NCI-H1048 (cell line): Measurements from ENCODE around the gene FOXN3.

ENCODE experiments used
- DNase-seq: peaks from one replicate; lab custom pipeline; 2025; lab: John Stamatoyannopoulos, UW

The FOXN3 gene

GRCh38 chr14:89197623-89198022 is 219.4 kb downstream of the FOXN3 start:
- no peak for DNase-seq

GRCh38 chr14:89196545-89196944 is 220.5 kb downstream of the FOXN3 start:
- DNase-seq: no peak

- no peak for DNase-seq
Observed at GRCh38 chr14:89194376-89194775, 222.7 kb downstream of the FOXN3 start.

GRCh38 chr14:89190765-89191513 is 226.1 kb downstream of the FOXN3 start:
- no peak for DNase-seq

GRCh38 chr14:89188492-89188891 is 228.5 kb downstream of the FOXN3 start:
- DNase-seq: no peak

- no peak for DNase-seq
Observed at GRCh38 chr14:89187501-89187900, 229.5 kb downstream of the FOXN3 start.

GRCh38 chr14:89186856-89187376 is 230.1 kb downstream of the FOXN3 start:
- no peak for DNase-seq

- DNase-seq: no peak
Observed at GRCh38 chr14:89185919-89186855, 230.8 kb downstream of the FOXN3 start.

GRCh38 chr14:89184952-89185351 is 232.1 kb downstream of the FOXN3 start:
- no peak for DNase-seq

- DNase-seq: no peak
Observed at GRCh38 chr14:89182326-89182725, 234.7 kb downstream of the FOXN3 start.

- no peak for DNase-seq
Observed at GRCh38 chr14:89180546-89180945, 236.5 kb downstream of the FOXN3 start.

- DNase-seq: no peak
Observed at GRCh38 chr14:89179891-89180404, 237.1 kb downstream of the FOXN3 start.

GRCh38 chr14:89178800-89179535 is 238.1 kb downstream of the FOXN3 start:
- no peak for DNase-seq

GRCh38 chr14:89178376-89178775 is 238.7 kb downstream of the FOXN3 start:
- no peak for DNase-seq

GRCh38 chr14:89175881-89176799 is 240.9 kb downstream of the FOXN3 start:
- DNase-seq: no peak

GRCh38 chr14:89171628-89172027 is 245.4 kb downstream of the FOXN3 start:
- DNase-seq: no peak

GRCh38 chr14:89171168-89171567 is 245.9 kb downstream of the FOXN3 start:
- DNase-seq: no peak

GRCh38 chr14:89167705-89168104 is 249.3 kb downstream of the FOXN3 start:
- no peak for DNase-seq

GRCh38 chr14:89166633-89167032 is 250.4 kb downstream of the FOXN3 start:
- DNase-seq: no peak
